A549 (cell line): ENCODE data around the gene SCAMP1. TPM values are rescaled to one million over a fixed set of nuclear protein-coding genes. Genes with fewer than 3 reads are reported as not detected.
"Not testable (repeated sequence)": the region's sequence is repeated elsewhere in the genome, so short reads cannot be mapped to it uniquely, and the experiment has no call there.

Experiments
- ATAC-seq, 2 experiments: fragments of 200-7000 bp in 1 of 2; fragments of >200 bp in 1 of 2; cut with Nextera tagmentation in 1 of 2; cut with Tn5 transposase in 1 of 2; 3 replicates each; pipeline versions ENCODE4 v1.8.0 to v1.9.1; 2018 to 2020; ENCODE audit warnings: mild to moderate bottlenecking in 1 of 2, moderate library complexity in 1 of 2
- CTCF ChIA-PET: fragments of 300-600 bp; sonication (Branson Sonifier 250); formaldehyde crosslinking; extraction: SDS; loops from one replicate; lab custom pipeline; 2021; ENCODE audit warnings: antibody characterized with exemption, inconsistent platforms; lab: Yijun Ruan, JAX
- POLR2A ChIA-PET: fragments of 350-600 bp; formaldehyde crosslinking; extraction: SDS; loops from one replicate; lab custom pipeline; 2021; ENCODE audit warnings: antibody characterized with exemption, inconsistent platforms; lab: Yijun Ruan, JAX
- DNase-seq, 2 experiments: peaks; one replicate each; pipeline versions ENCODE4 v3.0.0 to v3.0.0-alpha.2; 2011 to 2016; ENCODE audit warnings: low read depth in 1 of 2, low spot score in 1 of 2
- FAIRE-seq: peaks from 2 replicates; lab custom pipeline; 2011; peaks lifted over from hg19 to GRCh38; lab: Jason Lieb, UNC
- H3K27ac ChIP-seq, 2 experiments: fragments of >200 bp; sonication (Bioruptor Twin); formaldehyde crosslinking; 3 replicates each; pipeline ENCODE4 v1.5.1; 2016 to 2017
- H3K4me1 ChIP-seq: fragments of >200 bp; sonication (Bioruptor Twin); formaldehyde crosslinking; 3 replicates; pipeline ENCODE4 v1.6.1; 2016
- H3K4me2 ChIP-seq: fragments of >200 bp; sonication (Bioruptor Twin); formaldehyde crosslinking; 3 replicates; pipeline ENCODE4 v1.6.1; 2016
- H3K4me3 ChIP-seq: fragments of >200 bp; sonication (Bioruptor Twin); formaldehyde crosslinking; 3 replicates; pipeline ENCODE4 v1.5.1; 2016
- H3K9me3 ChIP-seq: fragments of >200 bp; sonication (Bioruptor Twin); formaldehyde crosslinking; 3 replicates; pipeline ENCODE4 v1.6.1; 2016
- CHD2 ChIP-seq: fragments of 150-350 bp; IDR thresholded peaks from 2 replicates; pipeline ENCODE4 v1.6.1; 2014; ENCODE audit warnings: low read length; ENCODE audit not compliant: partially characterized antibody
- EP300 ChIP-seq, 2 experiments: fragments of >200 bp; sonication (Bioruptor Twin); formaldehyde crosslinking; IDR thresholded peaks; 2 replicates in 1 of 2; 3 replicates in 1 of 2; pipeline ENCODE4 v1.6.1; 2016 to 2017
- HOXB5 ChIP-seq: fragments of 250-450 bp; sonication (Bioruptor Pico); IDR thresholded peaks from 2 replicates; pipeline ENCODE4 v1.5.0; 2020; ENCODE audit warnings: mild to moderate bottlenecking, moderate library complexity
- JUNB ChIP-seq: fragments of >200 bp; sonication (Bioruptor Twin); formaldehyde crosslinking; IDR thresholded peaks from 2 replicates; pipeline ENCODE4 v1.6.1; 2016
- MAFK ChIP-seq: fragments of 450-650 bp; IDR thresholded peaks from 2 replicates; pipeline ENCODE4 v1.6.1; 2014; ENCODE audit not compliant: partially characterized antibody
- MAZ ChIP-seq: fragments of 150-350 bp; IDR thresholded peaks from 2 replicates; pipeline ENCODE4 v1.6.1; 2014; ENCODE audit warnings: antibody characterized with exemption, low read depth, low read length, borderline replicate concordance
- NFE2L2 ChIP-seq: fragments of 150-350 bp; conservative IDR thresholded peaks from 2 replicates; pipeline ENCODE4 v1.6.1; 2014; ENCODE audit warnings: low read length
- NR3C1 ChIP-seq: fragments of >200 bp; sonication (Bioruptor Twin); formaldehyde crosslinking; IDR thresholded peaks from 3 replicates; pipeline ENCODE4 v1.6.1; 2017
- PHF8 ChIP-seq: fragments of 200-600 bp; sonication (generic); IDR thresholded peaks from 2 replicates; pipeline ENCODE4 v1.6.1; 2016; ENCODE audit warnings: low read depth, mild to moderate bottlenecking, antibody characterized with exemption, moderate library complexity, borderline replicate concordance
- SMC3 ChIP-seq: fragments of >200 bp; sonication (Bioruptor Twin); formaldehyde crosslinking; IDR thresholded peaks from 3 replicates; pipeline ENCODE4 v1.6.1; 2018; ENCODE audit warnings: inconsistent platforms
- SREBF2 ChIP-seq: fragments of 450-650 bp; IDR thresholded peaks from 2 replicates; pipeline ENCODE4 v1.6.1; 2014; ENCODE audit warnings: mild to moderate bottlenecking, moderate library complexity
- TFCP2L1 ChIP-seq: fragments of 250-450 bp; sonication (Bioruptor Pico); IDR thresholded peaks from 2 replicates; pipeline ENCODE4 v1.5.0; 2021; ENCODE audit warnings: mild to moderate bottlenecking
- TP53 ChIP-seq: fragments of 250-450 bp; sonication (Bioruptor Pico); IDR thresholded peaks from 2 replicates; pipeline ENCODE4 v1.5.0; 2021; ENCODE audit warnings: mild to moderate bottlenecking, moderate library complexity
- ZSCAN20 ChIP-seq: fragments of 250-450 bp; sonication (Bioruptor Pico); IDR thresholded peaks from 2 replicates; pipeline ENCODE4 v1.8.0; 2022; ENCODE audit warnings: mild to moderate bottlenecking, moderate library complexity
- WGBS: methylation state at CpG from one replicate; pipeline ENCODE4 v1.1.6; 2017; ENCODE audit errors: missing lambda C conversion rate; 5-methylcytosine and 5-hydroxymethylcytosine counted together
- polyA plus RNA-seq, 4 experiments: library from polyadenylated mRNA; depleted of rRNA in 3 of 4; stranded (reverse); fragments of >200 nt; fragmentation: RNase III in 1 of 4; extraction: RNeasy Plus Mini Kit Qiagen cat#74134 plus additional on column Dnase treatment in 1 of 4; gene quantifications; 2 replicates in 3 of 4; 3 replicates in 1 of 4; pipeline ENCODE4 v1.2.3, GENCODE V29; 2011 to 2017
- TF ChIP-seq, protein P1 (sequence below): fragments of >200 bp; sonication (Bioruptor Twin); formaldehyde crosslinking; IDR thresholded peaks from 3 replicates; pipeline ENCODE4 v1.5.1; 2016
- TF ChIP-seq, protein P2 (sequence below): fragments of 450-650 bp; IDR thresholded peaks from 2 replicates; pipeline ENCODE4 v1.6.1; 2014; ENCODE audit warnings: antibody characterized with exemption
- TF ChIP-seq, protein P3 (sequence below): IDR thresholded peaks from 2 replicates; pipeline ENCODE4 v1.6.1; 2012; ENCODE audit warnings: low read depth, borderline replicate concordance
- TF ChIP-seq, protein P4 (sequence below): fragments of 150-350 bp; IDR thresholded peaks from 2 replicates; pipeline ENCODE4 v1.6.1; 2014; ENCODE audit warnings: low read depth, mild to moderate bottlenecking, low read length
- TF ChIP-seq, protein P5 (sequence below): fragments of 250-450 bp; sonication (Bioruptor Pico); IDR thresholded peaks from 2 replicates; pipeline ENCODE4 v1.5.0; 2020; ENCODE audit warnings: low read depth, mild to moderate bottlenecking, moderate library complexity

Gene SCAMP1
- polyA plus RNA-seq, 2 of the 4 experiments (the other 2 are of a cell fraction) = 23.8 to 42.2 TPM

DNA sequence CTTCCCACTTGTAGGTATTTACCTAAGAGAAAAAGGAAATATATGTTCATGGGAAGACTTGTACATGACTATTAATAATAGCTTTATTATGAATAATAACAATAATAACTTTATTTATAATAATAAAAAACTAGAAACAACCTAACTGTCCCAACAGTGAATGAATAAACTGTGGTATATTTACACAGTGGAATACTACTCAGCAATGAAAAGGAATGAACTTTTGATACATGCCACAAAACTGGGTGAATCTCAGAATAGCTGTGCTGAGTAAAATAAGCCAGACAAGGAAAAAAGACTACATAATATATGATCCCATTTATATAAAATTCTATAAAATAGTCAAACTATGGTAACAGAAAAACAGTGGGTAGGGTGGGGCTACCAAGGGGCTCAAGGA lies 88.7 kb downstream of the SCAMP1 start:
- Histone ChIP-seq H3K4me1 (no peaks in the 10 kb centered on the region), H3K4me2 (no peak overlapping the region), H3K27ac (no peak overlapping the region), H3K4me3 (no peak overlapping the region), H3K9me3 (no peaks in the 10 kb centered on the region)
- CTCF ChIA-PET = no interaction called here
- ATAC-seq = no peak
- no peak for FAIRE-seq
- POLR2A ChIA-PET = no interaction called here
- DNase-seq = no peak
- TF ChIP-seq, protein P1, sequence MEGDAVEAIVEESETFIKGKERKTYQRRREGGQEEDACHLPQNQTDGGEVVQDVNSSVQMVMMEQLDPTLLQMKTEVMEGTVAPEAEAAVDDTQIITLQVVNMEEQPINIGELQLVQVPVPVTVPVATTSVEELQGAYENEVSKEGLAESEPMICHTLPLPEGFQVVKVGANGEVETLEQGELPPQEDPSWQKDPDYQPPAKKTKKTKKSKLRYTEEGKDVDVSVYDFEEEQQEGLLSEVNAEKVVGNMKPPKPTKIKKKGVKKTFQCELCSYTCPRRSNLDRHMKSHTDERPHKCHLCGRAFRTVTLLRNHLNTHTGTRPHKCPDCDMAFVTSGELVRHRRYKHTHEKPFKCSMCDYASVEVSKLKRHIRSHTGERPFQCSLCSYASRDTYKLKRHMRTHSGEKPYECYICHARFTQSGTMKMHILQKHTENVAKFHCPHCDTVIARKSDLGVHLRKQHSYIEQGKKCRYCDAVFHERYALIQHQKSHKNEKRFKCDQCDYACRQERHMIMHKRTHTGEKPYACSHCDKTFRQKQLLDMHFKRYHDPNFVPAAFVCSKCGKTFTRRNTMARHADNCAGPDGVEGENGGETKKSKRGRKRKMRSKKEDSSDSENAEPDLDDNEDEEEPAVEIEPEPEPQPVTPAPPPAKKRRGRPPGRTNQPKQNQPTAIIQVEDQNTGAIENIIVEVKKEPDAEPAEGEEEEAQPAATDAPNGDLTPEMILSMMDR = no peak
- TF ChIP-seq SREBF2 = no peak

DNA sequence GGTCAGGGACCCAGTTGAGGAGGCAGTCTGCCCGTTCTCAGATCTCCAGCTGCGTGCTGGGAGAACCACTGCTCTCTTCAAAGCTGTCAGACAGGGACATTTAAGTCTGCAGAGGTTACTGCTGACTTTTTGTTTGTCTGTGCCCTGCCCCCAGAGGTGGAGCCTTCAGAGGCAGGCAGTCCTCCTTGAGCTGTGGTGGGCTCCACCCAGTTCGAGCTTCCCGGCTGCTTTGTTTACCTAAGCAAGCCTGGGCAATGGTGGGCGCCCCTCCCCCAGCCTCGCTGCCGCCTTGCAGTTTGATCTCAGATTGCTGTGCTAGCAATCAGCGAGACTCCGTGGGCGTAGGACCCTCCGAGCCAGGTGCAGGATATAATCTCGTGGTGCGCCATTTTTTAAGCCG lies 97.1 kb downstream of the SCAMP1 start:
- 77% methylated on average over 12 of the region's 14 CpGs for WGBS
- POLR2A ChIA-PET, ATAC-seq, H3K4me3 ChIP-seq, H3K9me3 ChIP-seq, FAIRE-seq, H3K4me2 ChIP-seq, CTCF ChIA-PET, H3K27ac ChIP-seq, H3K4me1 ChIP-seq, DNase-seq: not testable (repeated sequence)

DNA sequence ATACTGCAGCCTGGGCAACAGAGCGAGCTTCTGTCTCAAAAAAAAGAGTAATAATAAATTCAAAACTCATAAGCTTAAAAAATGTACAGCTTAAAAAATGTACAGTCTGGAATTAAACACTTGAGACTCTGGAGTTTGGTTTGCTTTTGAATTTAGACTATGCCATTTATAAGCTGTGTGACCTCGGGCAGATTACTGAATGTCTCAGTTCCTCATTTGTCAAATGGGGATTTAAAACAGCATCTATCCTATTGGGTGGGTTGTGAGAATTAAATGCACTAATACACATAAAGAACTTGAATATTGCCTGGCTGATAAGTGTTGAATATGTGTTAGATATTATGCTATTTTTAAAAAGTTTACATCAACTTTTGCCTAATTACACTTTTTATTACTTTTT lies 98.4 kb downstream of the SCAMP1 start:
- DNase-seq = no peak
- no peak overlapping the region for H3K27ac ChIP-seq
- CTCF ChIA-PET = interaction anchor here (1.3 kb wide), 1 partner anchor 9 kb away, joined by 4 read pairs; no protein-coding TSS in a partner anchor
- ATAC-seq = no peak
- no peak overlapping the region for H3K4me2 ChIP-seq
- POLR2A ChIA-PET = no interaction called here
- no peak for TF ChIP-seq MAZ
- TF ChIP-seq, protein P1 = no peak
- TF ChIP-seq TFCP2L1 = no peak
- TF ChIP-seq CHD2 = no peak
- TF ChIP-seq NFE2L2 = no peak
- no peak for TF ChIP-seq TP53 (CRISPR knock-in tag)
- TF ChIP-seq, protein P2, sequence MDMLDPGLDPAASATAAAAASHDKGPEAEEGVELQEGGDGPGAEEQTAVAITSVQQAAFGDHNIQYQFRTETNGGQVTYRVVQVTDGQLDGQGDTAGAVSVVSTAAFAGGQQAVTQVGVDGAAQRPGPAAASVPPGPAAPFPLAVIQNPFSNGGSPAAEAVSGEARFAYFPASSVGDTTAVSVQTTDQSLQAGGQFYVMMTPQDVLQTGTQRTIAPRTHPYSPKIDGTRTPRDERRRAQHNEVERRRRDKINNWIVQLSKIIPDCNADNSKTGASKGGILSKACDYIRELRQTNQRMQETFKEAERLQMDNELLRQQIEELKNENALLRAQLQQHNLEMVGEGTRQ = no peak
- TF ChIP-seq, protein P3, sequence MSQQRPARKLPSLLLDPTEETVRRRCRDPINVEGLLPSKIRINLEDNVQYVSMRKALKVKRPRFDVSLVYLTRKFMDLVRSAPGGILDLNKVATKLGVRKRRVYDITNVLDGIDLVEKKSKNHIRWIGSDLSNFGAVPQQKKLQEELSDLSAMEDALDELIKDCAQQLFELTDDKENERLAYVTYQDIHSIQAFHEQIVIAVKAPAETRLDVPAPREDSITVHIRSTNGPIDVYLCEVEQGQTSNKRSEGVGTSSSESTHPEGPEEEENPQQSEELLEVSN = no peak
- no peak for TF ChIP-seq HOXB5 (CRISPR knock-in tag)
- no peak for TF ChIP-seq JUNB
- TF ChIP-seq PHF8 = no peak
- TF ChIP-seq, protein P4, sequence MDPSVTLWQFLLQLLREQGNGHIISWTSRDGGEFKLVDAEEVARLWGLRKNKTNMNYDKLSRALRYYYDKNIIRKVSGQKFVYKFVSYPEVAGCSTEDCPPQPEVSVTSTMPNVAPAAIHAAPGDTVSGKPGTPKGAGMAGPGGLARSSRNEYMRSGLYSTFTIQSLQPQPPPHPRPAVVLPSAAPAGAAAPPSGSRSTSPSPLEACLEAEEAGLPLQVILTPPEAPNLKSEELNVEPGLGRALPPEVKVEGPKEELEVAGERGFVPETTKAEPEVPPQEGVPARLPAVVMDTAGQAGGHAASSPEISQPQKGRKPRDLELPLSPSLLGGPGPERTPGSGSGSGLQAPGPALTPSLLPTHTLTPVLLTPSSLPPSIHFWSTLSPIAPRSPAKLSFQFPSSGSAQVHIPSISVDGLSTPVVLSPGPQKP = no peak
- TF ChIP-seq NR3C1 = no peak
- TF ChIP-seq, protein P5, sequence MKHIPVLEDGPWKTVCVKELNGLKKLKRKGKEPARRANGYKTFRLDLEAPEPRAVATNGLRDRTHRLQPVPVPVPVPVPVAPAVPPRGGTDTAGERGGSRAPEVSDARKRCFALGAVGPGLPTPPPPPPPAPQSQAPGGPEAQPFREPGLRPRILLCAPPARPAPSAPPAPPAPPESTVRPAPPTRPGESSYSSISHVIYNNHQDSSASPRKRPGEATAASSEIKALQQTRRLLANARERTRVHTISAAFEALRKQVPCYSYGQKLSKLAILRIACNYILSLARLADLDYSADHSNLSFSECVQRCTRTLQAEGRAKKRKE (CRISPR knock-in tag) = no peak
- no peak for TF ChIP-seq EP300 (IDR thresholded peaks at IDR 0.05)
- no peak for TF ChIP-seq MAFK
- TF ChIP-seq ZSCAN20 (CRISPR knock-in tag) = no peak
- TF ChIP-seq SMC3 = no peak
- TF ChIP-seq, all 56 proteins: peak for 0
- 92% methylated on average over 2 of the region's 2 CpGs for WGBS
- H3K4me1 ChIP-seq = no peaks in the 10 kb centered on the region
- FAIRE-seq = no peak
- no peak overlapping the region for H3K4me3 ChIP-seq
- H3K9me3 ChIP-seq = no peaks in the 10 kb centered on the region
